ENCODE results near the gene TP53.

The TP53 gene

GRCh38 chr17:7668482-7668881 lies 18.8 kb downstream of the TP53 start:
- H3K4me3 ChIP-seq (ENCODE audit: low read depth, low read length): no peak overlapping the region

GRCh38 chr17:7667656-7668406 lies 19.5 kb downstream of the TP53 start:
- Histone ChIP-seq H3K4me3 (ENCODE audit: low read depth, low read length) (no peak overlapping the region), H3K79me2 (ENCODE audit: control insufficient read depth, insufficient read depth, low read length, unreplicated experiment) (no peaks in the 10 kb centered on the region), H2AFZ (ENCODE audit: low read length, unreplicated experiment) (no peak overlapping the region), H3K4me1 (ENCODE audit: control insufficient read depth, insufficient read depth, low read length, unreplicated experiment) (no peaks in the 10 kb centered on the region), H3K27ac (ENCODE audit: low read depth, low read length) (no peak overlapping the region), H3K27me3 (ENCODE audit: insufficient read depth, low read length) (no peaks in the 10 kb centered on the region), H3K36me3 (ENCODE audit: insufficient read depth, low read length) (0 out of 2 replicates have a peak, but pooled peaks cover 4% of the 10 kb centered on the region)

More at GRCh38 chr17:7668482-7668881, 18.8 kb downstream of the TP53 start:
- peaks cover 10% of the 10 kb centered on the region for H3K36me3 ChIP-seq (ENCODE audit: insufficient read depth, low read length)
- H3K27me3 ChIP-seq (ENCODE audit: insufficient read depth, low read length): no peaks in the 10 kb centered on the region
- no peaks in the 10 kb centered on the region for H3K79me2 ChIP-seq (ENCODE audit: control insufficient read depth, insufficient read depth, low read length, unreplicated experiment)
- H3K27ac ChIP-seq (ENCODE audit: low read depth, low read length): no peak overlapping the region
- H2AFZ ChIP-seq (ENCODE audit: low read length, unreplicated experiment): no peak overlapping the region
- no peaks in the 10 kb centered on the region for H3K4me1 ChIP-seq (ENCODE audit: control insufficient read depth, insufficient read depth, low read length, unreplicated experiment)

GRCh38 chr17:7656958-7657609 lies 30.2 kb downstream of the TP53 start:
- Histone ChIP-seq H3K4me3 (ENCODE audit: low read depth, low read length) (no peak overlapping the region), H3K27me3 (ENCODE audit: insufficient read depth, low read length) (peaks cover 21% of the 10 kb centered on the region), H3K79me2 (ENCODE audit: control insufficient read depth, insufficient read depth, low read length, unreplicated experiment) (no peaks in the 10 kb centered on the region), H3K36me3 (ENCODE audit: insufficient read depth, low read length) (no peaks in the 10 kb centered on the region), H3K4me1 (ENCODE audit: control insufficient read depth, insufficient read depth, low read length, unreplicated experiment) (no peaks in the 10 kb centered on the region), H2AFZ (ENCODE audit: low read length, unreplicated experiment) (no peak overlapping the region), H3K27ac (ENCODE audit: low read depth, low read length) (no peak overlapping the region)

GRCh38 chr17:7655541-7655840 lies 31.8 kb downstream of the TP53 start:
- Histone ChIP-seq H3K4me3 (ENCODE audit: low read depth, low read length) (no peak overlapping the region), H3K36me3 (ENCODE audit: insufficient read depth, low read length) (no peaks in the 10 kb centered on the region), H3K79me2 (ENCODE audit: control insufficient read depth, insufficient read depth, low read length, unreplicated experiment) (no peaks in the 10 kb centered on the region), H3K27ac (ENCODE audit: low read depth, low read length) (no peak overlapping the region), H3K4me1 (ENCODE audit: control insufficient read depth, insufficient read depth, low read length, unreplicated experiment) (peaks cover 5% of the 10 kb centered on the region), H2AFZ (ENCODE audit: low read length, unreplicated experiment) (no peak overlapping the region), H3K27me3 (ENCODE audit: insufficient read depth, low read length) (peaks cover 37% of the 10 kb centered on the region)

- Histone ChIP-seq H2AFZ (ENCODE audit: low read length, unreplicated experiment) (no peak overlapping the region), H3K27me3 (ENCODE audit: insufficient read depth, low read length) (peaks cover 42% of the 10 kb centered on the region), H3K27ac (ENCODE audit: low read depth, low read length) (no peak overlapping the region)
These were observed 32.3 kb downstream of the TP53 start for GRCh38 chr17:7654832-7655540.

GRCh38 chr17:7652388-7653356 lies 34.6 kb downstream of the TP53 start:
- peaks cover 45% of the 10 kb centered on the region for H3K27me3 ChIP-seq (ENCODE audit: insufficient read depth, low read length)
- no peak overlapping the region for H2AFZ ChIP-seq (ENCODE audit: low read length, unreplicated experiment)
- no peaks in the 10 kb centered on the region for H3K36me3 ChIP-seq (ENCODE audit: insufficient read depth, low read length)
- no peak overlapping the region for H3K4me3 ChIP-seq (ENCODE audit: low read depth, low read length)
- no peak overlapping the region for H3K27ac ChIP-seq (ENCODE audit: low read depth, low read length)
- peaks cover 5% of the 10 kb centered on the region for H3K4me1 ChIP-seq (ENCODE audit: control insufficient read depth, insufficient read depth, low read length, unreplicated experiment)
- H3K79me2 ChIP-seq (ENCODE audit: control insufficient read depth, insufficient read depth, low read length, unreplicated experiment): no peaks in the 10 kb centered on the region

More at GRCh38 chr17:7654832-7655540, 32.3 kb downstream of the TP53 start:
- Histone ChIP-seq H3K4me1 (ENCODE audit: control insufficient read depth, insufficient read depth, low read length, unreplicated experiment) (peaks cover 5% of the 10 kb centered on the region), H3K36me3 (ENCODE audit: insufficient read depth, low read length) (no peaks in the 10 kb centered on the region), H3K4me3 (ENCODE audit: low read depth, low read length) (no peak overlapping the region), H3K79me2 (ENCODE audit: control insufficient read depth, insufficient read depth, low read length, unreplicated experiment) (no peaks in the 10 kb centered on the region)

GRCh38 chr17:7651665-7652387 lies 35.5 kb downstream of the TP53 start:
- Histone ChIP-seq H3K4me3 (ENCODE audit: low read depth, low read length) (peak overlapping the region; percentile 69), H3K27ac (ENCODE audit: low read depth, low read length) (no peak overlapping the region), H2AFZ (ENCODE audit: low read length, unreplicated experiment) (no peak overlapping the region), H3K27me3 (ENCODE audit: insufficient read depth, low read length) (peaks cover 50% of the 10 kb centered on the region), H3K79me2 (ENCODE audit: control insufficient read depth, insufficient read depth, low read length, unreplicated experiment) (no peaks in the 10 kb centered on the region), H3K36me3 (ENCODE audit: insufficient read depth, low read length) (no peaks in the 10 kb centered on the region), H3K4me1 (ENCODE audit: control insufficient read depth, insufficient read depth, low read length, unreplicated experiment) (peaks cover 5% of the 10 kb centered on the region)

- Histone ChIP-seq H3K79me2 (ENCODE audit: control insufficient read depth, insufficient read depth, low read length, unreplicated experiment) (no peaks in the 10 kb centered on the region), H3K4me3 (ENCODE audit: low read depth, low read length) (peak overlapping the region; percentile 69), H3K36me3 (ENCODE audit: insufficient read depth, low read length) (no peaks in the 10 kb centered on the region), H3K4me1 (ENCODE audit: control insufficient read depth, insufficient read depth, low read length, unreplicated experiment) (peaks cover 5% of the 10 kb centered on the region), H3K27me3 (ENCODE audit: insufficient read depth, low read length) (peaks cover 50% of the 10 kb centered on the region), H3K27ac (ENCODE audit: low read depth, low read length) (no peak overlapping the region), H2AFZ (ENCODE audit: low read length, unreplicated experiment) (no peak overlapping the region)
These were observed 36.1 kb downstream of the TP53 start for GRCh38 chr17:7651097-7651664.

- Histone ChIP-seq H3K4me1 (ENCODE audit: control insufficient read depth, insufficient read depth, low read length, unreplicated experiment) (peaks cover 5% of the 10 kb centered on the region), H3K36me3 (ENCODE audit: insufficient read depth, low read length) (no peaks in the 10 kb centered on the region), H3K27me3 (ENCODE audit: insufficient read depth, low read length) (peaks cover 50% of the 10 kb centered on the region), H3K79me2 (ENCODE audit: control insufficient read depth, insufficient read depth, low read length, unreplicated experiment) (no peaks in the 10 kb centered on the region), H3K27ac (ENCODE audit: low read depth, low read length) (no peak within 1 kb of the TSS), H2AFZ (ENCODE audit: low read length, unreplicated experiment) (no peak within 1 kb of the TSS), H3K4me3 (ENCODE audit: low read depth, low read length) (peak within 1 kb of the TSS; percentile 69)
These were observed 36.7 kb downstream of the TP53 start, which contains the start of gene ATP1B2 for GRCh38 chr17:7650509-7651096. Gene ATP1B2, plus strand, starts transcription at chr17:7650926. Its CDS starts 593 bp downstream, at chr17:7651519.

All from ACC112 (cell line).